ENCODE data around the gene FAM180B.
"Not testable (repeated sequence)": the region's sequence is repeated elsewhere in the genome, so short reads cannot be mapped to it uniquely, and the experiment has no call there.

The FAM180B gene, protein sequence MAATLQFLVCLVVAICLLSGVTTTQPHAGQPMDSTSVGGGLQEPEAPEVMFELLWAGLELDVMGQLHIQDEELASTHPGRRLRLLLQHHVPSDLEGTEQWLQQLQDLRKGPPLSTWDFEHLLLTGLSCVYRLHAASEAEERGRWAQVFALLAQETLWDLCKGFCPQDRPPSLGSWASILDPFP

DNA sequence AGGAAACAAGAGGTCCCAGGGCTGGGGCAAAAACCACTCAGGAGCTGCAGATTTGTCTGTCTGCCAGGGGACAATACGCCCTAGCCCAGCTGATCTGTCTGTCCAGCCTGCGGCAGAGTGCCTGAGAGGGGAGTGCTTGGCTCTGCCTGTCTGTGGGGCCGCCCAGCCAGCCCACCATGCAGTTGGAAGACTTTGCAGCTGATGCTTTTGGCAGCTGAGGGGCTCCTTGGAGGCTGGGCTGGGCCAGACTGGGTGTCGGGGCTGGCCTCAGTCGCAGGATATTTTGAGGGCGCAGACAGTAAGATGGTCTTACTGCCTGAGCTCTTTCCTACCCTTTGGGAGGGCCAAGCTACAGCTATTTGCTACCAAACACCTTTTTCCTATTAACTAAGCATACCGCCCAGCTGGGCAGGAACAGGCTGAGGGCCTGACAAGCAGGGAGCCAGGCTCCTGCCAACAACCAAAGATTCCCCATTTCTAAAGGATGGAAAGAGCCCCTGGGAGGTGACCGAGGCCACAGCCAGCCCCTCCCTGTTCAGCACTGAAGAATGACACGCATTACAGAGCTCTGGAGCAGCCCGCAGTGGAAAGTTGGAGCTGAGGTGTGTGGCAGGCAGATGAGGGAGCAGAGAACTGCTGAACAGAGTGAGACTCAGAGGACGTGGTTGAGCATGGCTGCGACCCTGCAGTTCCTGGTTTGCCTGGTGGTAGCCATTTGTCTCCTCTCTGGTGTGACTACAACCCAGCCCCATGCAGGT, at the start of gene FAM180B:
FAM180B (plus strand) TSS at position 581 of the 758 bp plus-strand sequence; CDS start at position 672, 91 bp downstream.
- DNase-seq = no peak

DNA sequence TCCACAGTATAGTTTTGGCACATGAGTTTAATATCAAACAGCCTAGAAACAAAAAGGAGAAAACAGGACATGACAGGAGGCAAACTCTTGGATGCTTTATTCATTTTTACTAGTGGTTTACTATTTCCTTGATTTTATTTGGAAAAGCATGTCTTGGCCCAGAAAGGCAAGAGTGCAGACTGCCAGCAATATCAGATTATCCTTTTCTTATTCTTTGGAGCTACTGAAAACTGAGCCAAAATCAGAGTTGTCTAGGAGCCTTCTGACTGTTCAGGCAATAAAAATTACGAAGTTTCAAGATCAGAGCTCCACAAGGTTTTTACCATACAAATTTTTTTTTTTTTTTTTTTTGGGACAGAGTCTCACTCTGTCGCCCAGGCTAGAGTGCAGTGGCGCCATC, 49.6 kb upstream of the FAM180B start:
- DNase-seq = no peak

DNA sequence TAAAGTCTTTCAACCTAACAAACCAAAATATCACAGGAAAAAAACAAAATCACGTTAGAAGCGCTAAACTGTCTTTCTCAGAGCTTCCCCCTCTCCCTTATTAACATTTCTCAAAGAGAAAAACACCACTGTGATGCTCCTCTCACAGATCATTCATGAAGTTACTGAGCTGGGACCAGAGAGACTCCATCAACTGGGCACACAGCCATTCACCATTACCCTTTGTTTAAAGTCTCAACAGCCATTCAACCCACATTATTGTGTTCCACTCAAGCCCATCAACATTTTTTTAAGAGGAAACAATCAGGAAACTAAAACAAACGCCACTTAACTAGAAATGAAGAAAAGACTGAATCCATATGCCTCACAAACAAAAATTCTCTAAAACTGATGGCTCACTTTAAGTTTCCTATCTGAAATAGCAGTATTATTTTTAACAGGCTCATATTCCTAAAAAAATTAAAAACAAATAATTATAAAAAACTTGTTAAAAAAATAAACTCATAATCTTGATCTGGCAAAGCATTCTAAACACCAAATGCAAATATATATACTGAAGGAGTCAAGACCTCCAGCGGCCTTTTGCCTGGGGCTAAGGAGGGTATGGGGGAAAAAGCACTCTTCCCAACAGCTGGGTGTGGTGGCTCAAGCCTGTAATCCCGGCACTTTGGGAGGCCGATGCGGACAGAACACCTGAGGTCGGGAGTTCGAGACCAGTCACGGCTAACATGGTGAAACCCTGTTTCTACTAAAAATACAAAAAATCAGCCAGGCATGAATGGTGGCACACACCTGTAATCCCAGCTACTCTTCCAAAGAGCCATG, 47.5 kb upstream of the FAM180B start:
- DNase-seq = no peak

DNA sequence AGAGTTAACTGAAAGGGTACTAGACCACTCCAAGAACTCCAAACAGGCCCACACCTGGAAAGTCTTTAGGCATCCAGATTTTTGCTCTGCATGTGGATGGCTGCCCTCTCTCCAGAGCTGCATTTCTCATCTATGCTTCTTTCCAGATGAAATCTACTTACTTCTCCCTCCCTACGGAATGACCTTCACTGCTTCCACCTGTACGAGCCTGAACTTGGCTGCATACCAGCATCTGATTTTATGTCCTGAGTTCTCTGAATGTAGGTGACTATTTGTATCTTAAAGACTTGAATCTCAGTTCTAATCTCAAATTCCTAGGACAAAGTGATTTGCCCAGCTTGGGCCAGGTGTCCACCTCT, 46.8 kb upstream of the FAM180B start:
- no peak for DNase-seq

DNA sequence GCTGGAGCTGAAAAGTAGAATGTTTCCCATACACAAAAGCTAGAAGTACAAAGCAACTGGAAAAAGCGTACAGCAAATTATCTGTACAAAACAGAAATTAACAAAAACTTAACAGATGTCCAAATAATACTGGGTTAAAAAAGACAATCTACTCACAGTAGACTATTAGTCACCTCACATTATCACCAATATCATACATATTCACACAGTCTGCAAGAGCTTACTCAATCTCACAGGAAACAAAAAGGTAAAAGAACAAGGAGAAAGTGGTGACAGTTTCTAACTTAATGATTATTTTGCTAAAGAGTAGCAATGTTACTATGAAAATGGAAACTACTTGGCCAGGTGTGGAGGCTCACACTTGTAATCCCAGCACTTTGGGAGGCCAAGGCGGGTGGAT, 45.4 kb upstream of the FAM180B start:
- DNase-seq = no peak

DNA sequence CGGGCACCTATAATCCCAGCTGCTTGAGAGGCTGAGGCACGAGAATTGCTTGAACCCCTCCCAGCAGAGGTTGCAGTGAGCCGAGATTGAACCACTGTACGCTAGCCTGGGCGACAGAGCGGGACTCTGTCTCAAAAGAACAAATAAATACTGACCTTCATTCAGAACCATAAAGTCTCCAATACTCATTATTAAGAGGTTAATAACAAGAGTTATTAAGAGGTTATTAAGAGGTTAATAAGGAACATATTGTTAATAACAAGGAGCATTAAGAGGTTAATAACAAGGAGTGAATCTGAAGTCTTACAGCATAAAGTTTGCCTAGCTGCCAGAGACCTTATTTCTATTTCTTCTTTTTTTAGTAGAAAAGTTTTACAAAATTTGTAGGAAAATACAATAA, 41.2 kb upstream of the FAM180B start:
- no peak for DNase-seq

DNA sequence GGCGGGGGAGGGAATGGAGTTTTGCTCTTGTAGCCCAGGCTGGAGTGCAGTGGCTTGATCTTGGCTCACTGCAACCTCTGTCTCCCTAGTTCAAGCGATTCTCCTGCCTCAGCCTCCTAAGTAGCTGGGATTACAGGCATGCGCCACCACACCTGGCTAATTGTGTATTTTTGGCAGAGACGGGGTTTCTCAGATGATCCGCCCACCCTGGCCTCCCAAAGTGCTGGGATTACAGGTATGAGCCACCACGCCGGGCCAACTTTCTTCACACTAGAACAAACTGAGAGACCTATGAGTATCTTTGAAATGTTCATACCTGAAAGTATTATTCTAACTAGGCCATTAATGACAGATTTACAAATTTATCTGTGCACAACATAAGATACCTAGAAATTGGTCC, 40.2 kb upstream of the FAM180B start:
- not testable (repeated sequence) for DNase-seq

DNA sequence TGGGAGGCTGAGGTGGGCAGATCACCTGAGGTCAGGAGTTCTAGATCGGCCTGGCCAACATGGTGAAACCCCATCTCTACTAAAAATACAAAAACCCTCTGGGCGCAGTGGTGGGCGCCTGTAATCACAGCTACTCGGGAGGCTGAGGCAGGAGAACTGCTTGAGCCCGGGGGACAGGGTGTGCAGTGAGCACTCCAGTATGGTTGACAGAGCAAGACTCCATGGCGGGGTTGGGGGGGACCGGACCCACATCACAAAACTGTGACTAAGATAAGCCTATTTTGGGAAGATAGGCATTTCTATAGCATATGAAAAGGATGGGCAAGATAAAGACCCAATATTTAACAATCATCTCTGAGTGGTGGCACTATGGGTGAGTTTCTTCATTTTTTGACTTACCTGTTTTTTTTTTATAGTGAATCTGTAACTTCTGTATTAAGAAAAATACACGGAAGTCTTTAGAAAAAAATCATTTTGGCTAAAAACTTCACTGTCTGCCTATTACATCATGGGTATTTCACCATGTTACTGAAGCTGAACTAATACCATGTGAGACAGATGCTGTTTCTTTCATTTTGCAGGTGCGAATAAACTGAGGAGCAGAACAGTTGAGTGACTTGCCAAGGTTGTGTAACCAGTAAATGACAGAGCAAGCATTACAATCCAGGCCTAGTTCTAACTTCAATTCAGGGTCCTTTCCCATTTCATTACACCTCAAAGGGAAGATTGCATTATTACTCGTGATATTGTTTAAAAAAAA, 36.0 kb upstream of the FAM180B start:
- DNase-seq = no peak

DNA sequence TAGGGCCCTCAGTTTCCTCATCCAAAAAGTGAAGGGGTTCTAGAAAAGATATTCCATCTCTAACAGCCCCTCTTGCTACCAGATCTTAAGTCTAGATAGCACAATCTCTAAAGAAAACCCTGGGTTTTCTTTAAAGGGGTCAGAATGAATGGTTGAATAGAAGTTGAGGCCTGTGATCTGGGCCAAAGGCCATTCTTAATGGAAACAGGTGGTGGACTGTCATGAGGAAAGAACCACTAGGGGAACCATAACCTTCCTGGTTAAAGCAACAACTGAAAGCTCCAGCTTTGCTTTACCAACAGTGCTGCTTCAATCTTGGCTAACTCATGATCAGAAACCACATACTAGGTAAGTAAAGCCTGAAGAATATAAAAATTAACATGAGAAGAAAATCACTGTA, 35.4 kb upstream of the FAM180B start:
- DNase-seq = no peak

DNA sequence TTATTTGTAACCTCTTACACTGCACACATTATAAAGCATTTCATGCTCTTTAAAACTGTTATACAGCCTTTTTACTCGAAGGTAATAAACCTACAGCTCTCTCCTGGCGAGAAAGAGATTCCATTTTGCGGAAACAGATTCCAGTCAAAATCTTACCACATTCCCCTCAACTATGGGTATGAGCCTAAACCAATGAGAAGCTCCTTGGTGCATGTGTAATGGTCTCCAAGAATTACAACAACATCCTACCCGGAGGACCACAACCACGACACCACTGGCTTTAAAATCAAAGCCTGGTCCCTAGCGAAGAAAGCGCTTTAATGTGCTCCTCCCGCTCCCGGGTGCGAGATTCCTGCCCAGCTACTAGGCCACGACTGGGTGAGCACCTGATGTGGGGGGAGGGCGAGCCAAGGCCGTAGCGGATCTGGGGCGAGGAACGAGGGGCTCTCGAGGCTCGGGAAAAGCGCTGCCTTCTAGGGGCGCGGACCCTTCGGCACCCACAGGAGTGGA, 34.4 kb upstream of the FAM180B start:
- DNase-seq = no peak

DNA sequence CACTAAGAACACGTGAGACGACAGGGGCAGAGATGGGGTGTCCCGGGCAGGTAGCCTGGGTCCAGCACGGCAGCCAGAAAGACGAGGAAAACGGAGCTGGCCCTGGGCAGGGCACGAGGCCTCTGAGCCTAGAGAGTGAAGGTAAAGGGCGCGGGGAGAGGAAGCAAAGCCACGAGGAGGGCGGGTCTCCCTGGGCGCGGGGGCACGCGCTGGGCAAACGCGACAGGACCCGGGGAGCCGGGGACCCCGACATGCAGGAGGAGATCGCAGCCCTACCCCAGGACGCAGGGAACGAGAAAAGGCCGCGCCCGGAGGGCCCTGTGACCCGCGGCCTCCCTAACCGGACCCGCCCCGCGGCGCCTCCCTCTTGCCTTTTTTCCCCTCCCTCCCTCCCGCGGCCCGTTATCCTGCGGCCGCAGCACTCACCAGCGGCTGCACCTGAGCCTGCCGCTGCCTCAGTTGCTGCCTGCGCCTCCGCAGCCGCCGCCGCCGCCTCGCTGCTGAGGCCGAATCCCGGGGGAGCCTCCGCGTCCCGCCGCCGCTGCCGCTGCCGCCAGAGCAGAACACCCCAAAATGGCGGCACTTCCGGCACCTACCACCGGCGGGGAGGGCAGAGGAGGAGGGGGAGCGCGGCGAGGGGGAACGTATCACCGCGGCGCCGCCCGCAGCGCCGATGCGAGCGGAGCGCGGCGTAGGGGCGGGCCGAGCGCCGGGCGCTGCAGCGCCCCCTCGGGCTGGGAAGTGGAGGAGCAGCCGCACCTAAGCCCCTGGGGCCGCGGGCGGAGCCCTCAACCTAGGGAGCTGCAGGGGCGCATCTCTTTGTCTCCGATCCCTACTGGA, 33.7 kb upstream of the FAM180B start, which contains the start of gene CELF1:
CELF1 (minus strand) TSS at position 567 of the 840 bp plus-strand sequence. CDS start 53,609 bp downstream, outside the sequence.
- DNase-seq = peak; percentile 84

DNA sequence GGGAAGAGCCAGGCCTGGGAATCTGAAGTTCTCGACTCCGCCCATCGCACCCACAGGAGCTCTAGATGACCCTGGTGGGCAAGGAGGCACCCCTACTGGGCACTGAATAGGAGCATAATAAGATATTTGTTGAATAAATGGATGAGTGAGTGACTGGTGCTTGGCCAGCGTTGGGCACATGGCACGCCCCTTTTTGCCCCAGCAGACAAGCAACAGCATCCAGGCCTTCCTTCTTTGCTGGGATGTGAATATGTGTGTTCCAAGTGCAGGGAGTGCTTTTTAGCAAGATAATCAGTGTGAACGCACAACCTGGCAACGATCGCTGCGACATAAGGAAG, 33.1 kb upstream of the FAM180B start:
- no peak for DNase-seq

DNA sequence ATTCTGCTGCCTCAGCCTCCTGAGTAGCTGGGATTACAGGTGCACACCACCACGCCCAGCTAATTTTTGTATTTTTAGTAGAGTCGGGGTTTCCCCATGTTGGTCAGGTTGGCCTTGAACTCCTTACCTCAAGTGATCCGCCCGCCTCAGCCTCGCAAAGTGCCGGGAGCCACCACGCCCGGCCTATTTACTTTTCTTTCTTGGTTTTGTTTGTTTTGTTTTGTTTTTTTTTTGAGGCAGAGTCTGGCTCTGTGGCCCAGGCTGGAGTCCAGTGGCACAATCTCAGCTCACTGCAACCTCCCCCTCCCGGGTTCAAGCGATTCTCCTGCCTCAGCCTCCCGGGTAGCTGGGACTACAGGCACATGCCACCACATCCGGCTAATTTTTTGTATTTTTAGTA, 29.5 kb upstream of the FAM180B start:
- not testable (repeated sequence) for DNase-seq

DNA sequence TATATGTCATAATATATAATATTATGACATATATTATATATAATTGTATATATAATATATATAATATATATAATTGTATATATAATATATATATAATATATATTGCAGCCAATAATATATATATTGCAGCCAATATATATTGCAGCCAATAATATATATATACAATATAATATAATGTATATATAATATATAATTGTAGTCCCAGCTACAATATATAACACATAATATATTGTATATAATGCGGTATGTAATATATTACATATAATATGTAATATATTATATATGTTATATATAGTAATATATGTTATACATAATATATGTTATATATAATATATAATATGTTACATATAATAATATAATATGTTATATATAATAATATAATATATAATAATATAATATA, 27.8 kb upstream of the FAM180B start:
- no peak for DNase-seq

DNA sequence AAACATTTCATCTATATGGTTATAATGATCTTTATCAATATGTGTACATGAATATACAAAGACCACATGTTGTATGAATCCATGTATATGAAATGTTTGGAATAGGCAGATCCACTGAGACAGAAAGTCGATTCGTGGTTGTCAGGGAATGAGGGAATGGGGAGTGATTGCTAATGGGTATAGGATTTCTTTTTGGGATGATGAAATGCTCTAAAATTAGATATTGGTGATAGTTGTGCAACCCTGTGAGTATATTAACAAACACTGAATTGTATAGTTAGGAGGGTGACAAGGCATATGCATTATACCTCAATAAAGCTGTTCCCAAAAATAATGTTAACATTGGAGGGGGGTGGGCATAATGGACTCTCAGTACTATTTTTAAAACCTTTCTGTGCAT, 26.1 kb upstream of the FAM180B start:
- no peak for DNase-seq

DNA sequence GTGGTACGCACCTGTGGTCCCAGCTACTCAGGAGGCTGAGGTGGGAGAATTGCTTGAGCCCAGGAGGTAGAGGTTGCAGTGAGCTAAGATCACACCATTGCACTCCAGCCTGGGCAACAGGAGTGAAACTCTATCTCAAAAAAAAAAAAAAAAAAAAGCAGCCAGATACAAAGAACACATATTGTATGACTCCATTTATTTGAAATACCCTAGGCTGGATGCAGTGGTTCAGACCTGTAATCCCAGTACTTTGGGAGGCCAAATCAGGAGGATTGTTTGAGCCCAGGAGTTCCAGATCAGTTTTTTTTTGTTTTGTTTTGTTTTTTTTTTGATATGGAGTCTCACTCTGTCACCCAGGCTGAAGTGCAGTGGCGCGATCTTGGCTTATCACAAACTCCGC, 24.1 kb upstream of the FAM180B start:
- not testable (repeated sequence) for DNase-seq

DNA sequence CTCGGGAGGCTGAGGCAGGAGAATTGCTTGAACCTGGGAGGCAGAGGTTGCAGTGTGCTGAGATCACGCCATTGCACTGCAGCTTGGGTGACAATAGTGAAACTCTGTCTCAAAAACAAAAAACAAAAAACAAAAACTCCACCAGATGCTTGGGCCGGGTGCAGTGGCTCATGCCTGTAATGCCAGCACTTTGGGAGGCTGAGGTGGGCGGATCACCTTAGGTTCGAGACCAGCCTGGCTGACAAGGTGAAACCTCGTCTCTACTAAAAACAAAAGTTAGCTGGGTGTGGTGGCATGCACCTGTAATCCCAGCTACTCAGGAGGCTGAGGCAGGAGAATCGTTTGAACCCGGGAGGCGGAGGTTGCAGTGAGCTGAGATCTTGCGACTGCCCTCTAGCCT, 22.1 kb upstream of the FAM180B start:
- DNase-seq = not testable (repeated sequence)

DNA sequence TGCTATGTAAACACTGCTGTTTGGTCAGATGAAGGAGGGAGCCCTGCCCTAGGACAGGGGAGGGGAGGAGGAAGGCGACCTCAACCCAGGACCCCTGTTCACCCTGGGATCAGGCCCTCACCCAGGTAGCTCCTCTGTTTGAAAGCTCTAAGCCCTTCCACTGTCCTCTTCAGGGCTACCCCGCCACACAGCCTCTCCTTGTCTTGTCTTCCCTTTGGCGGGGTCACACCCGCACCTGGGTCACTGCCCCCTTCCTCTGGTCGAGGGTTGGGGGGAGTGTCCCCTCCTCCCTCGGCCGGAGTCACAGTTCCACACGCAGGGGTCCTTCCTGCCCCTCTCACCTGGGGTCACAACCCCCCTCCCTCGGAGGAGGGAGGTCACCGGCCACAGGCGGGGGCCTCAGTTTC, 21.5 kb upstream of the FAM180B start:
- no peak for DNase-seq

DNA sequence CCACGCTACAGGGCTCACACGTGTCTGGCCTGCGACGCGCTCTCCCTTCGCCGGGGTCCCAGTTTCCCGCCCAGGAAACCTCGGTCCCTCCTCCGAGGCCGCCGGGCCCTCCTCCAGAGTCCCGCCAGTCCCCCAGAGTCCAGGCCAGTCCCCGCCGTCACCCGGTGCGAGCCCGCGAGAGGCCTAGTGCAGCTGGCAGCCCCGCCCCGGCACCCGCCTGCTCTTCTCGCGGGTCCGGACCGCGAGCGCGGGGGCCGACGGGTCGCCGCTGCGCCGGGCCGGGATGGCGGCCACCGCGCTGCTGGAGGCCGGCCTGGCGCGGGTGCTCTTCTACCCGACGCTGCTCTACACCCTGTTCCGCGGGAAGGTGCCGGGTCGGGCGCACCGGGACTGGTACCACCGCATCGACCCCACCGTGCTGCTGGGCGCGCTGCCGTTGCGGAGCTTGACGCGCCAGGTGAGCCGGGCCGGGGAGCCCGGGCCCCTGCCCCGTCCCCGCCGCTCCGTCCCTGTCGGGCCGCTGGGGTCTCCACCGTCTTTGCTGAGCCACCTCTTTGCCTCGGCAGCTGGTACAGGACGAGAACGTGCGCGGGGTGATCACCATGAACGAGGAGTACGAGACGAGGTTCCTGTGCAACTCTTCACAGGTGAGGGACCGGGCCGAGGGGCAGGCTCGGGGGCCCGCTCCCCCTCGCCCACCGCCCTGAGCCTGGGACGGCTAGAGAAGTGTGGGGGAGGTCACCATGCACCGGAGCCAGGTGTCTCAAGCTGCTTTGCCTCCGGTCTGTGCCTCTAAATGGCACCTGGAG, 20.9 kb upstream of the FAM180B start, which contains the start of gene PTPMT1:
PTPMT1 (plus strand) TSS at position 260 of the 809 bp plus-strand sequence; CDS start at position 284, 24 bp downstream.
- DNase-seq = no peak

DNA sequence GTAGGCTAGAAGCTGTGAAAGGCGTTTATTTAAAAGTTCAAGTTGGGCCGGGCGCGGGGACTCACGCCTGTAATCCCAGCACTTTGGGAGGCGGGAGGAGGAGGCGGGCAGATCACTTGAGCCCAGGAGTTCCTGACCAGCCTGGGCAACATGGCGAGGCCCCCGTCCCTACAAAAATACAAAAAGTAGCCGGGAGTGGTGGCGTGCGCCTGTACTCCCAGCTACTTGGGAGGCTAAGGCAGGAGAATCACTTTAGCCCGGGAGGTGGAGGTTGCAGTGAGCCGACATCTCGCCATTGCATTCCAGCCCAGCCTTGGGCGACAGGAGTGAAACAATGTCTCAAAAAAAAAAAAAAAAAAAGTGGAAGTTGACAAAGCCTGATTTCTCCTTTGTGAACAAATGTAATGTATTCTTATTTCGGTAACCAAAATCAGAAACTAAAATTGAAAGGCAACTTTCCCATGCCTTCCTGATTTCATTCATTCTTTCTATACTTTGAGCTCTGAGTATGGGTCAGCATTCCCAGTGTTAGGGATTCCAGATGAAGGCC, 20.3 kb upstream of the FAM180B start:
- no peak for DNase-seq

DNA sequence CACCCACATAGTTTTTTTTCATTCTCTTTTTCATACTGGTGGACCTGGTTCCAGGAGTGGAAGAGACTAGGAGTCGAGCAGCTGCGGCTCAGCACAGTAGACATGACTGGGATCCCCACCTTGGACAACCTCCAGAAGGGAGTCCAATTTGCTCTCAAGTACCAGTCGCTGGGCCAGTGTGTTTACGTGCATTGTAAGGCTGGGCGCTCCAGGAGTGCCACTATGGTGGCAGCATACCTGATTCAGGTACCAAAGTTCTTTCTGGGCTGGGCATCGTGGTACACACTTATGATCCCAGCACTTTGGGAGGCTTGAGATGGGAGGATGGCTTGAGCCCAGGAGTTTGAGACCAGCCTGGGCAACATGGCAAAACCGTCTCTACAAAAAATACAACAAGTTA, 16.8 kb upstream of the FAM180B start:
- DNase-seq = no peak
